ENCODE data around the gene SARNP. TPM values are rescaled to one million over a fixed set of nuclear protein-coding genes. Genes with fewer than 3 reads are reported as not detected.

Gene SARNP
- polyA plus RNA-seq, 1 of the 3 experiments (the other 2 are of a cell fraction): 65.8 TPM

DNA sequence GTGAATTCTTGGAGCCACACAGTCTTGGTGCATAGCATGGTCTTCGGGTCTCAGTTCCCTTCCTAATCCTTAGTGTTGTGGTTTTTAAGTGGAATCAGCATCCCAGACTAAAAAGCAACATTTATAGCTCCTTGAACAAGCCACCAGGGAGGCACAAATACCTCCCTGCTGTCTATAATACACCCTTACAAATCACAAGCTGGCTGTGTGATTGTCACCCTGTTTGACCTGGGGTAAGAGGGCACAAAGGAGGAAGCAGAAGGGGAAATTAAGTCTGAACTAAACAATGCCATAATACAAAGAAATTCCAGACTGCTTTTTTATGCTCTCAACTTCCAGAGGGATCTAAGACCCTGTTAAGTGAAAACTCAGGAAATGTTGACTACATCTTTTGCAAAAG is 32.9 kb upstream of the SARNP start:
- Histone ChIP-seq H3K4me2 (no peak overlapping the region), H3K4me3 (ENCODE audit: low read depth in 2 of 2, low read length in 1 of 2) (no peak overlapping the region), H3F3A (replicated peaks; ENCODE audit: insufficient read depth) (peaks cover 14% of the 10 kb centered on the region), H3K9me3 (no peaks in the 10 kb centered on the region), H3K27ac (ENCODE audit: low read depth in 2 of 2, low read length in 1 of 2) (no peak overlapping the region), H3K4me1 (ENCODE audit: control insufficient read depth in 1 of 2, insufficient read depth in 2 of 2, low read depth in 1 of 2, low read length in 1 of 2) (peaks cover 11 to 14% of the 10 kb centered on the region in 2 experiments; a peak in 3 of 4 replicates), H3K9ac (no peak overlapping the region), H3K79me2 (ENCODE audit: insufficient read depth) (no peaks in the 10 kb centered on the region), H3K36me3 (replicated peaks in 1 of 2; ENCODE audit: control insufficient read depth in 1 of 2, insufficient read depth in 2 of 2, low read length in 1 of 2) (no peaks in the 10 kb centered on the region), H4K20me1 (ENCODE audit: insufficient read depth) (no peaks in the 10 kb centered on the region), H3K9me2 (no peaks in the 10 kb centered on the region), H2AFZ (ENCODE audit: low read depth) (no peak overlapping the region), H3K27me3 (ENCODE audit: insufficient read depth) (no peaks in the 10 kb centered on the region)
- WGBS (ENCODE audit: low lambda C conversion rate): 38% methylated on average over 1 of the region's 1 CpG
- TF ChIP-seq ELF1 (IDR thresholded peaks at IDR 0.05): no peak
- TF ChIP-seq, protein P1, sequence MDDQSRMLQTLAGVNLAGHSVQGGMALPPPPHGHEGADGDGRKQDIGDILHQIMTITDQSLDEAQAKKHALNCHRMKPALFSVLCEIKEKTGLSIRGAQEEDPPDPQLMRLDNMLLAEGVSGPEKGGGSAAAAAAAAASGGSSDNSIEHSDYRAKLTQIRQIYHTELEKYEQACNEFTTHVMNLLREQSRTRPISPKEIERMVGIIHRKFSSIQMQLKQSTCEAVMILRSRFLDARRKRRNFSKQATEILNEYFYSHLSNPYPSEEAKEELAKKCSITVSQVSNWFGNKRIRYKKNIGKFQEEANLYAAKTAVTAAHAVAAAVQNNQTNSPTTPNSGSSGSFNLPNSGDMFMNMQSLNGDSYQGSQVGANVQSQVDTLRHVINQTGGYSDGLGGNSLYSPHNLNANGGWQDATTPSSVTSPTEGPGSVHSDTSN (IDR thresholded peaks at IDR 0.05): no peak
- no peak for TF ChIP-seq RAD21 (IDR thresholded peaks at IDR 0.05; ENCODE audit: low read length)
- TF ChIP-seq MXI1 (IDR thresholded peaks at IDR 0.05; ENCODE audit: low read depth, low read length): no peak
- TF ChIP-seq, protein P2, sequence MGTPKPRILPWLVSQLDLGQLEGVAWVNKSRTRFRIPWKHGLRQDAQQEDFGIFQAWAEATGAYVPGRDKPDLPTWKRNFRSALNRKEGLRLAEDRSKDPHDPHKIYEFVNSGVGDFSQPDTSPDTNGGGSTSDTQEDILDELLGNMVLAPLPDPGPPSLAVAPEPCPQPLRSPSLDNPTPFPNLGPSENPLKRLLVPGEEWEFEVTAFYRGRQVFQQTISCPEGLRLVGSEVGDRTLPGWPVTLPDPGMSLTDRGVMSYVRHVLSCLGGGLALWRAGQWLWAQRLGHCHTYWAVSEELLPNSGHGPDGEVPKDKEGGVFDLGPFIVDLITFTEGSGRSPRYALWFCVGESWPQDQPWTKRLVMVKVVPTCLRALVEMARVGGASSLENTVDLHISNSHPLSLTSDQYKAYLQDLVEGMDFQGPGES (IDR thresholded peaks at IDR 0.05; ENCODE audit: low read depth, low read length): no peak
- TF ChIP-seq GABPA (IDR thresholded peaks at IDR 0.05; ENCODE audit: low read depth): no peak
- no peak for TF ChIP-seq FOSL2 (IDR thresholded peaks at IDR 0.05; ENCODE audit: borderline replicate concordance, low read depth)
- no peak for TF ChIP-seq RCOR1 (IDR thresholded peaks at IDR 0.05; ENCODE audit: low read length)
- no peak for TF ChIP-seq RXRA (IDR thresholded peaks at IDR 0.05; ENCODE audit: borderline replicate concordance, low read depth)
- ChIA-PET CTCF (interaction anchor here (2.1 kb wide), 1 partner anchor 76 kb away, joined by 6 read pairs; no protein-coding TSS in a partner anchor), POLR2A (no interaction called here)
- DNase-seq: no peak

DNA sequence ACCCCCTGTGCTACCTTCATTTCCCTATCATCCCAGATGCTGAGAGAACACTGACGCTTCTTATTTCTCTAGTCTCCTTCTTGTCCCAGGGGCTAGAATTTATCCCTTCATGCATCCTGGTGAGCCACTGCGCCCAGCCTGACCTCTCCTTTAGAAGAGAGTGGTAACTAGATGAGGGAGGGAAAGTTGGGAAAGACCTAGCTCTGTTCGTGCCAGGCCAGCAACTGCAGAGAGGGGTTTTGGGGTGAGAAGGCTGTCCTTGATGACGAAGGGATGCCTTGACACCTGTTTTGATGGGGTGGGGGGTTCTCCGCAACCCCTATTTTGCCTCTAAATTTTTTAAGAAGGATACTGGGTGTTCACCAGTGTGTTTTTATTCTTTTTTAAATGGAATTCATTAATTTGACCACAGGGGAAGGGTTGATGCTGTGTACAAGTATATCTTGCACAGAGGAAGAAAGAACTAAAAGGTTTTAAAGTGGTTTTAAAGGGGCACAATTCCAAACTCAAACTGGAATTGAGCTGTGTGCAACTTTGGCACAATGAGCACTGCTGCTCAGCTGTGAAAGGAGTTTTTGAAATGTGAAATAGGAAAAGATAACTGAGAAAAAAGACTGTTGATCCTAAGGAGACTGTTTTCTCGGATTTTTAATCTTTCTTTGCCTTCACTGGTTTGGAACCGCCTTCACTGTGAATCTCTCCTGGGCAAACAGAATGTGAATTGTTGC is 32.3 kb upstream of the SARNP start:
- no peak for DNase-seq
- Histone ChIP-seq H3K4me1 (ENCODE audit: control insufficient read depth in 1 of 2, insufficient read depth in 2 of 2, low read depth in 1 of 2, low read length in 1 of 2) (peaks cover 11 to 14% of the 10 kb centered on the region in 2 experiments; a peak in 3 of 4 replicates), H3K79me2 (ENCODE audit: insufficient read depth) (no peaks in the 10 kb centered on the region), H3K27ac (ENCODE audit: low read depth in 2 of 2, low read length in 1 of 2) (no peak overlapping the region), H3K9ac (no peak overlapping the region), H3K9me3 (no peaks in the 10 kb centered on the region), H3K4me3 (ENCODE audit: low read depth in 2 of 2, low read length in 1 of 2) (no peak overlapping the region), H4K20me1 (ENCODE audit: insufficient read depth) (no peaks in the 10 kb centered on the region), H3K4me2 (no peak overlapping the region), H3K36me3 (replicated peaks in 1 of 2; ENCODE audit: control insufficient read depth in 1 of 2, insufficient read depth in 2 of 2, low read length in 1 of 2) (no peaks in the 10 kb centered on the region), H2AFZ (ENCODE audit: low read depth) (no peak overlapping the region), H3K27me3 (ENCODE audit: insufficient read depth) (no peaks in the 10 kb centered on the region), H3F3A (replicated peaks; ENCODE audit: insufficient read depth) (peaks cover 14% of the 10 kb centered on the region), H3K9me2 (no peaks in the 10 kb centered on the region)
- WGBS (ENCODE audit: low lambda C conversion rate): 81% methylated on average over 7 of the region's 7 CpGs
- ChIA-PET POLR2A (interaction anchor here (0.7 kb wide), 1 partner anchor 32 kb away, joined by 5 read pairs; no protein-coding TSS in a partner anchor), CTCF (interaction anchor here (1.0 to 2.1 kb wide), 2 partner anchors 14 to 77 kb away, joined by 3 to 6 read pairs; no protein-coding TSS in a partner anchor)
- TF ChIP-seq MXI1 (IDR thresholded peaks at IDR 0.05; ENCODE audit: low read depth, low read length): no peak
- TF ChIP-seq FOSL2 (IDR thresholded peaks at IDR 0.05; ENCODE audit: borderline replicate concordance, low read depth): no peak
- TF ChIP-seq FOXM1 (IDR thresholded peaks at IDR 0.05; ENCODE audit: low read depth): no peak
- TF ChIP-seq, protein P3, sequence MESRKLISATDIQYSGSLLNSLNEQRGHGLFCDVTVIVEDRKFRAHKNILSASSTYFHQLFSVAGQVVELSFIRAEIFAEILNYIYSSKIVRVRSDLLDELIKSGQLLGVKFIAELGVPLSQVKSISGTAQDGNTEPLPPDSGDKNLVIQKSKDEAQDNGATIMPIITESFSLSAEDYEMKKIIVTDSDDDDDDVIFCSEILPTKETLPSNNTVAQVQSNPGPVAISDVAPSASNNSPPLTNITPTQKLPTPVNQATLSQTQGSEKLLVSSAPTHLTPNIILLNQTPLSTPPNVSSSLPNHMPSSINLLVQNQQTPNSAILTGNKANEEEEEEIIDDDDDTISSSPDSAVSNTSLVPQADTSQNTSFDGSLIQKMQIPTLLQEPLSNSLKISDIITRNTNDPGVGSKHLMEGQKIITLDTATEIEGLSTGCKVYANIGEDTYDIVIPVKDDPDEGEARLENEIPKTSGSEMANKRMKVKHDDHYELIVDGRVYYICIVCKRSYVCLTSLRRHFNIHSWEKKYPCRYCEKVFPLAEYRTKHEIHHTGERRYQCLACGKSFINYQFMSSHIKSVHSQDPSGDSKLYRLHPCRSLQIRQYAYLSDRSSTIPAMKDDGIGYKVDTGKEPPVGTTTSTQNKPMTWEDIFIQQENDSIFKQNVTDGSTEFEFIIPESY (IDR thresholded peaks at IDR 0.05; ENCODE audit: borderline replicate concordance, low read depth): no peak
- TF ChIP-seq EZH2phosphoT487 (IDR thresholded peaks at IDR 0.05; ENCODE audit: borderline replicate concordance, low read depth): no peak
- TF ChIP-seq RCOR1 (IDR thresholded peaks at IDR 0.05; ENCODE audit: low read length): no peak
- TF ChIP-seq NFIC (IDR thresholded peaks at IDR 0.05; ENCODE audit: borderline replicate concordance): no peak
- TF ChIP-seq SMC3 (IDR thresholded peaks at IDR 0.05; ENCODE audit: low read depth, low read length): no peak
- TF ChIP-seq MEF2A (IDR thresholded peaks at IDR 0.05; ENCODE audit: borderline replicate concordance, low read depth): no peak
- no peak for TF ChIP-seq CHD2 (IDR thresholded peaks at IDR 0.05; ENCODE audit: low read length, partially characterized antibody)
- TF ChIP-seq, protein P4, sequence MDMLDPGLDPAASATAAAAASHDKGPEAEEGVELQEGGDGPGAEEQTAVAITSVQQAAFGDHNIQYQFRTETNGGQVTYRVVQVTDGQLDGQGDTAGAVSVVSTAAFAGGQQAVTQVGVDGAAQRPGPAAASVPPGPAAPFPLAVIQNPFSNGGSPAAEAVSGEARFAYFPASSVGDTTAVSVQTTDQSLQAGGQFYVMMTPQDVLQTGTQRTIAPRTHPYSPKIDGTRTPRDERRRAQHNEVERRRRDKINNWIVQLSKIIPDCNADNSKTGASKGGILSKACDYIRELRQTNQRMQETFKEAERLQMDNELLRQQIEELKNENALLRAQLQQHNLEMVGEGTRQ (IDR thresholded peaks at IDR 0.05; ENCODE audit: borderline replicate concordance, low read depth, low read length): no peak
- no peak for TF ChIP-seq FOXJ3 (CRISPR knock-in tag; IDR thresholded peaks at IDR 0.05)
- TF ChIP-seq TEAD4 (IDR thresholded peaks at IDR 0.05; ENCODE audit: borderline replicate concordance, insufficient read depth): no peak
- TF ChIP-seq, protein P1 (IDR thresholded peaks at IDR 0.05): no peak

Measured in SK-N-SH (cell line).